Fibroblast of upper back skin (primary cell): Measurements from ENCODE around the gene DNAH2.

Experiments used
- DNase-seq: peaks from one replicate; pipeline ENCODE4 v3.0.0-alpha.2; 2013

Gene DNAH2

GRCh38 chr17:7716901-7717755, at the start of gene DNAH2:
Gene DNAH2 (plus strand): TSS chr17:7717744. CDS start chr17:7719735, 1,991 bp downstream.
- DNase-seq = peak; percentile 94

GRCh38 chr17:7668482-7668881, 49.1 kb upstream of the DNAH2 start:
- no peak for DNase-seq

- DNase-seq = no peak
Measured at GRCh38 chr17:7673239-7673638, 44.3 kb upstream of the DNAH2 start.

GRCh38 chr17:7674934-7675333, 42.6 kb upstream of the DNAH2 start:
- DNase-seq = no peak

GRCh38 chr17:7676533-7676932, 41.0 kb upstream of the DNAH2 start:
- DNase-seq = no peak

GRCh38 chr17:7677388-7678067, 40.0 kb upstream of the DNAH2 start:
- DNase-seq = no peak

GRCh38 chr17:7684851-7685532, 32.6 kb upstream of the DNAH2 start:
- DNase-seq = no peak

GRCh38 chr17:7685533-7686221, 31.9 kb upstream of the DNAH2 start:
- peak; percentile 92 for DNase-seq

- DNase-seq = peak; percentile 78
Measured at GRCh38 chr17:7686222-7687071, 31.1 kb upstream of the DNAH2 start.

GRCh38 chr17:7687072-7687907, 30.3 kb upstream of the DNAH2 start, which contains the start of gene TP53:
Gene TP53 (minus strand): TSS chr17:7687490. CDS start chr17:7676594, 10,896 bp downstream.
- DNase-seq = peak; percentile 95

- DNase-seq = peak; percentile 99
Measured at GRCh38 chr17:7687908-7688807, 29.4 kb upstream of the DNAH2 start, which contains the start of gene WRAP53. Gene WRAP53 (plus strand): TSS chr17:7688477. CDS start chr17:7688649, 172 bp downstream.

- DNase-seq = no peak
Measured at GRCh38 chr17:7688808-7689316, 28.7 kb upstream of the DNAH2 start.

- DNase-seq = no peak
Measured at GRCh38 chr17:7695586-7695985, 22.0 kb upstream of the DNAH2 start.

GRCh38 chr17:7697828-7698588, 19.5 kb upstream of the DNAH2 start:
- no peak for DNase-seq

GRCh38 chr17:7700510-7700909, 17.0 kb upstream of the DNAH2 start:
- DNase-seq = no peak

- no peak for DNase-seq
Measured at GRCh38 chr17:7701681-7702080, 15.9 kb upstream of the DNAH2 start.

- no peak for DNase-seq
Measured at GRCh38 chr17:7702776-7703175, 14.8 kb upstream of the DNAH2 start.
